Panc1 (cell line): ENCODE results near the gene ENOX1. TPM values are rescaled to one million over a fixed set of nuclear protein-coding genes. Genes with fewer than 3 reads are reported as not detected.

Experiments used
- ATAC-seq: fragments of 200-7000 bp; cut with Tn5 transposase; 2 replicates; pipeline ENCODE4 v1.9.1; 2020; ENCODE audit warnings: mild to moderate bottlenecking, moderate library complexity
- BruUV-seq: library from RNA; stranded (reverse); fragments of 400-500 nt; replicated peaks from 2 replicates; lab custom pipeline; 2021; lab: Mats Ljungman, UMichigan
- CTCF ChIA-PET: fragments of 300-600 bp; sonication (Branson Sonifier 250); formaldehyde crosslinking; loops from one replicate; lab custom pipeline; 2022; ENCODE audit warnings: antibody characterized with exemption; lab: Charles Lee
- POLR2A ChIA-PET: fragments of 300-600 bp; sonication (Branson Sonifier 250); formaldehyde crosslinking; loops from one replicate; lab custom pipeline; 2022; ENCODE audit warnings: antibody characterized with exemption; lab: Charles Lee
- DNase-seq: peaks from one replicate; pipeline ENCODE4 v3.0.0-alpha.2; 2010; ENCODE audit warnings: low read depth, low spot score
- H3K27ac ChIP-seq: 2 replicates; pipeline ENCODE4 v1.5.1; 2011; ENCODE audit warnings: mild to moderate bottlenecking, low read length, inconsistent platforms
- H3K27me3 ChIP-seq: fragments of 200-500 bp; sonication (Bioruptor generic); 2 replicates; pipeline ENCODE4 v1.6.0; 2014; ENCODE audit warnings: low read length, inconsistent platforms; ENCODE audit not compliant: control insufficient read depth, insufficient read depth
- H3K36me3 ChIP-seq: fragments of 200-500 bp; sonication (Bioruptor generic); 2 replicates; pipeline ENCODE4 v1.5.1; 2014; ENCODE audit warnings: inconsistent platforms, mild to moderate bottlenecking, low read length, moderate library complexity; ENCODE audit not compliant: control insufficient read depth, insufficient read depth
- H3K4me1 ChIP-seq: 2 replicates; pipeline ENCODE4 v1.5.1; 2011; ENCODE audit warnings: inconsistent platforms, mild to moderate bottlenecking, low read length, moderate library complexity; ENCODE audit not compliant: control insufficient read depth, insufficient read depth
- H3K4me3 ChIP-seq, 2 experiments: 2 replicates each; pipeline ENCODE4 v1.5.1; 2011 to 2012; ENCODE audit warnings: low read depth in 2 of 2, low read length in 2 of 2, mild to moderate bottlenecking in 2 of 2, inconsistent platforms in 1 of 2, moderate library complexity in 1 of 2
- H3K9me3 ChIP-seq: fragments of 200-500 bp; sonication (Bioruptor generic); 2 replicates; pipeline ENCODE4 v1.5.1; 2014; ENCODE audit warnings: low read depth, mild to moderate bottlenecking, inconsistent platforms, low read length, moderate library complexity; ENCODE audit not compliant: control insufficient read depth, insufficient read depth
- POLR2AphosphoS5 ChIP-seq: IDR thresholded peaks from 2 replicates; pipeline ENCODE4 v1.6.1; 2012; ENCODE audit warnings: mild to moderate bottlenecking, low read depth, low read length, moderate library complexity
- SIN3A ChIP-seq: IDR thresholded peaks from 2 replicates; pipeline ENCODE4 v1.6.1; 2012; ENCODE audit warnings: low read depth, mild to moderate bottlenecking, low read length, moderate library complexity, borderline replicate concordance; ENCODE audit not compliant: insufficient read depth
- TCF7L2 ChIP-seq: IDR thresholded peaks from 2 replicates; pipeline ENCODE4 v1.6.1; 2011; ENCODE audit warnings: mild to moderate bottlenecking, low read depth, low read length, inconsistent platforms
- in situ Hi-C: cut with HindIII; loops from 2 replicates; pipeline ENCODE4 v1.10.0; 2016; ENCODE audit warnings: low sequenced_read_pairs, low pct_unique_long_range_greater_than_20kb
- intact Hi-C: fragments of 100-400 bp; cut with micrococcal nuclease; formaldehyde crosslinking; loops from one replicate; pipeline ENCODE4 v1.10.0; 2022; ENCODE audit not compliant: unreplicated experiment
- total RNA-seq: library from RNA; stranded (reverse); gene quantifications from one replicate; pipeline ENCODE4 v1.2.1, GENCODE V29; 2021; ENCODE audit not compliant: unreplicated experiment
- TF ChIP-seq, protein P1 (sequence below), 2 experiments: IDR thresholded peaks; 2 replicates each; pipeline ENCODE4 v1.6.1; 2011 to 2012; ENCODE audit warnings: low read depth in 2 of 2, control low read depth in 1 of 2, low read length in 1 of 2, mild to moderate bottlenecking in 1 of 2, moderate library complexity in 1 of 2; ENCODE audit not compliant: insufficient read depth in 1 of 2
- TF ChIP-seq, protein P2 (sequence below): fragments of 450-650 bp; IDR thresholded peaks from 2 replicates; pipeline ENCODE4 v1.5.1; 2017; ENCODE audit warnings: mild to moderate bottlenecking

The ENOX1 gene
- total RNA-seq, 1 experiment from 2014 or later, result 0.23 TPM

DNA sequence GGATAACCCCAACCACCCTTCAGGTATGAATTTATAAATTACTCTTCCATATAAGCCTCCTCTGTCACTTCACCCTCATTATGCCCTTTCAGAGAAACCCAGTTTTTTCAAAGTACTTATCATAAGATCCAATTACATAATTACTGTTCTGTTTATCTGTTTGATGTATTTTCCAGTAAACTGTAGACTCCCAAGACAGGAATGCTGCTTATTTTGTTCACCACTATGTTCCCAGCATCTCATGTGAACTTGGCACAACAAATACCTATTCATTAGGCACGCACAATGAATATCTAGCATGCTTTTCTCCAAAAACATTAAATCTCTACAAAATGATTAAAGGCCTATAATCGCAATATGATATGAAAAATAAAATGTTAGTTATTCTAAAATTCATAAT, 13.2 kb downstream of the ENOX1 start:
- intact Hi-C loops (no loop called here), in situ Hi-C loops (no loop called here)
- POLR2A ChIA-PET, result no interaction called here
- ATAC-seq, result no peak
- no peak for TF ChIP-seq SIN3A
- no peak for TF ChIP-seq POLR2AphosphoS5
- TF ChIP-seq, protein P1, sequence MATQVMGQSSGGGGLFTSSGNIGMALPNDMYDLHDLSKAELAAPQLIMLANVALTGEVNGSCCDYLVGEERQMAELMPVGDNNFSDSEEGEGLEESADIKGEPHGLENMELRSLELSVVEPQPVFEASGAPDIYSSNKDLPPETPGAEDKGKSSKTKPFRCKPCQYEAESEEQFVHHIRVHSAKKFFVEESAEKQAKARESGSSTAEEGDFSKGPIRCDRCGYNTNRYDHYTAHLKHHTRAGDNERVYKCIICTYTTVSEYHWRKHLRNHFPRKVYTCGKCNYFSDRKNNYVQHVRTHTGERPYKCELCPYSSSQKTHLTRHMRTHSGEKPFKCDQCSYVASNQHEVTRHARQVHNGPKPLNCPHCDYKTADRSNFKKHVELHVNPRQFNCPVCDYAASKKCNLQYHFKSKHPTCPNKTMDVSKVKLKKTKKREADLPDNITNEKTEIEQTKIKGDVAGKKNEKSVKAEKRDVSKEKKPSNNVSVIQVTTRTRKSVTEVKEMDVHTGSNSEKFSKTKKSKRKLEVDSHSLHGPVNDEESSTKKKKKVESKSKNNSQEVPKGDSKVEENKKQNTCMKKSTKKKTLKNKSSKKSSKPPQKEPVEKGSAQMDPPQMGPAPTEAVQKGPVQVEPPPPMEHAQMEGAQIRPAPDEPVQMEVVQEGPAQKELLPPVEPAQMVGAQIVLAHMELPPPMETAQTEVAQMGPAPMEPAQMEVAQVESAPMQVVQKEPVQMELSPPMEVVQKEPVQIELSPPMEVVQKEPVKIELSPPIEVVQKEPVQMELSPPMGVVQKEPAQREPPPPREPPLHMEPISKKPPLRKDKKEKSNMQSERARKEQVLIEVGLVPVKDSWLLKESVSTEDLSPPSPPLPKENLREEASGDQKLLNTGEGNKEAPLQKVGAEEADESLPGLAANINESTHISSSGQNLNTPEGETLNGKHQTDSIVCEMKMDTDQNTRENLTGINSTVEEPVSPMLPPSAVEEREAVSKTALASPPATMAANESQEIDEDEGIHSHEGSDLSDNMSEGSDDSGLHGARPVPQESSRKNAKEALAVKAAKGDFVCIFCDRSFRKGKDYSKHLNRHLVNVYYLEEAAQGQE (IDR thresholded peaks at IDR 0.05; ENCODE audit: insufficient read depth in 1 of 2, low read depth in 2 of 2, low read length in 1 of 2), result no peak
- TF ChIP-seq TCF7L2, result no peak
- TF ChIP-seq, protein P2, sequence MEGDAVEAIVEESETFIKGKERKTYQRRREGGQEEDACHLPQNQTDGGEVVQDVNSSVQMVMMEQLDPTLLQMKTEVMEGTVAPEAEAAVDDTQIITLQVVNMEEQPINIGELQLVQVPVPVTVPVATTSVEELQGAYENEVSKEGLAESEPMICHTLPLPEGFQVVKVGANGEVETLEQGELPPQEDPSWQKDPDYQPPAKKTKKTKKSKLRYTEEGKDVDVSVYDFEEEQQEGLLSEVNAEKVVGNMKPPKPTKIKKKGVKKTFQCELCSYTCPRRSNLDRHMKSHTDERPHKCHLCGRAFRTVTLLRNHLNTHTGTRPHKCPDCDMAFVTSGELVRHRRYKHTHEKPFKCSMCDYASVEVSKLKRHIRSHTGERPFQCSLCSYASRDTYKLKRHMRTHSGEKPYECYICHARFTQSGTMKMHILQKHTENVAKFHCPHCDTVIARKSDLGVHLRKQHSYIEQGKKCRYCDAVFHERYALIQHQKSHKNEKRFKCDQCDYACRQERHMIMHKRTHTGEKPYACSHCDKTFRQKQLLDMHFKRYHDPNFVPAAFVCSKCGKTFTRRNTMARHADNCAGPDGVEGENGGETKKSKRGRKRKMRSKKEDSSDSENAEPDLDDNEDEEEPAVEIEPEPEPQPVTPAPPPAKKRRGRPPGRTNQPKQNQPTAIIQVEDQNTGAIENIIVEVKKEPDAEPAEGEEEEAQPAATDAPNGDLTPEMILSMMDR, result no peak
- Histone ChIP-seq H3K4me1 (no peaks in the 10 kb centered on the region), H3K36me3 (no peaks in the 10 kb centered on the region), H3K9me3 (no peaks in the 10 kb centered on the region), H3K4me3 (no peak overlapping the region), H3K27me3 (no peaks in the 10 kb centered on the region), H3K27ac (no peak overlapping the region)
- BruUV-seq, result no TSS peak
- DNase-seq, result no peak
- CTCF ChIA-PET, result no interaction called here

DNA sequence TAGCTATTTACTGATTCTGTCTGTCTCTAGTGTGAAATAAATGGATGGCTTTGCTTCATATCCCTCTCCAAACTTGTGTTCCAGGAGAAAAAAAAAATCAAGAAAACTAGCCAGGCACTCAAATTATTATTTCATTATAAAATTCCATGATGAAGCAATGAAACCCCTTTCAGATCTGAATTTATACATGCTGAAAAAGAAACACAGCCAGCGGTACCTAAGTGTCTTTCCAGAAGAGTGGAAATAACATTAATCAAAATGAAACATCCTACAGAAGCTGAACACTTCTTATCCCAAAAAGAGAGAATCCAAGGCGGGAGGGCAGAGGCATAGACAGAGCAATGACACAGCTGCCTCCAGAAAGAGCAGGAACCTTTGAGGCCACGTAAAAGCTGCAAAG, 15.9 kb downstream of the ENOX1 start:
- no peak overlapping the region for H3K4me3 ChIP-seq
- BruUV-seq, result no TSS peak
- H3K27me3 ChIP-seq, result no peaks in the 10 kb centered on the region
- POLR2A ChIA-PET, result no interaction called here
- in situ Hi-C loops, result no loop called here
- H3K4me1 ChIP-seq, result no peaks in the 10 kb centered on the region
- no peaks in the 10 kb centered on the region for H3K9me3 ChIP-seq
- CTCF ChIA-PET, result no interaction called here
- TF ChIP-seq SIN3A, result no peak
- no peak for TF ChIP-seq TCF7L2
- TF ChIP-seq, protein P1 (IDR thresholded peaks at IDR 0.05; ENCODE audit: insufficient read depth in 1 of 2, low read depth in 2 of 2, low read length in 1 of 2), result no peak
- no peak for TF ChIP-seq POLR2AphosphoS5
- TF ChIP-seq, protein P2, result no peak
- DNase-seq (no peak), ATAC-seq (no peak)
- intact Hi-C loops, result no loop called here
- no peaks in the 10 kb centered on the region for H3K36me3 ChIP-seq
- H3K27ac ChIP-seq, result no peak overlapping the region
